ENCODE measurements around the gene FAXDC2. TPM values are rescaled to one million over a fixed set of nuclear protein-coding genes. Genes with fewer than 3 reads are reported as not detected.

Gene FAXDC2
- total RNA-seq, 2 donors from 2014 or later = 8.0 to 10.9 TPM

GRCh38 chr5:154817815-154818214 lies 32.6 kb downstream of the FAXDC2 start:
- Histone ChIP-seq H3K4me1 (no peaks in the 10 kb centered on the region), H3K4me3 (no peak overlapping the region), H3K36me3 (replicated peaks in 1 of 2; ENCODE audit: insufficient read depth in 1 of 2, low read depth in 2 of 2) (peaks cover 7 to 31% of the 10 kb centered on the region in 2 donors), H3K9me3 (no peaks in the 10 kb centered on the region), H3K27me3 (no peaks in the 10 kb centered on the region), H3K27ac (no peak overlapping the region)
- ATAC-seq = no peak
- no peak for TF ChIP-seq POLR2A (IDR thresholded peaks at IDR 0.05)
- TF ChIP-seq CTCF (IDR thresholded peaks at IDR 0.05) = no peak
- DNase-seq = no peak
- 78 to 84% methylated on average over 5 to 6 of the region's 6 CpGs for WGBS, 2 donors
- intact Hi-C loops (cut with DNase I) = no loop called here

DNA sequence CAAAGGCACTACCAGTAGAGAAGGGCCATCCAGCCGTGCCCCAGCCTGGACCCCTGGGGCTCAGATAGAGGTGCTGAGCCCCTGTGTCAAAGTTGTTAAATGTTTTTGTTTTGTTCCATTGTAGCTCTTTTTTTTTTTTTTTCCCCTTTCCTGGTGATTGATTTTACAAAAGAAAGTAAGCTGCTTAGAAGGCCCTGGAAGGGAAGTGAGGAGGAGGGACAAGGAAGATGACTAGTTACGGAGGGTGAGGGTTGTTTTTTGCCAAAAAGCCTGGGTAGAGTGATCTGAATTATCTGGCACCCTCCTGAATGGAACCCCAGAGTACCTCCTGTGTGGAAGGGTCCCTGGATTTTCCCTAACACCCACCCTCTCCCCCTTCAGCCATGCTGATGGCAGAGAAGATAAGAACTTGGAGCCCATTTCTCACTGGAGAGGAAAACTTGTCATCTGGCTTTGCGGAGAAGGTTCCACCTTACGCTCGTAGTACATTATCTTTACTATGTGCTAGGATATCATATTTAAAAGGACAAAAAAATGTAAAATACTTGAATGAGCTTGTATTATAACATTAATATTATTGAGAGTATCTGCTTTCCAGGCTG lies 33.4 kb downstream of the FAXDC2 start:
- no peaks in the 10 kb centered on the region for H3K4me1 ChIP-seq
- 91 to 92% methylated on average over 5 of the region's 5 CpGs for WGBS, 2 donors
- intact Hi-C loops (cut with DNase I) = no loop called here
- H3K4me3 ChIP-seq = no peak overlapping the region
- no peaks in the 10 kb centered on the region for H3K27me3 ChIP-seq
- peaks cover 7 to 32% of the 10 kb centered on the region in 2 donors for H3K36me3 ChIP-seq (replicated peaks in 1 of 2; ENCODE audit: insufficient read depth in 1 of 2, low read depth in 2 of 2)
- H3K27ac ChIP-seq = no peak overlapping the region
- ATAC-seq = no peak
- H3K9me3 ChIP-seq = no peaks in the 10 kb centered on the region
- no peak for TF ChIP-seq POLR2A (IDR thresholded peaks at IDR 0.05)
- TF ChIP-seq CTCF (IDR thresholded peaks at IDR 0.05) = no peak
- no peak for DNase-seq

GRCh38 chr5:154815684-154816247 lies 34.6 kb downstream of the FAXDC2 start:
- H3K27ac ChIP-seq = no peak overlapping the region
- DNase-seq = no peak
- peaks cover 7 to 40% of the 10 kb centered on the region in 2 donors for H3K36me3 ChIP-seq (replicated peaks in 1 of 2; ENCODE audit: insufficient read depth in 1 of 2, low read depth in 2 of 2)
- no peak for ATAC-seq
- TF ChIP-seq POLR2A (IDR thresholded peaks at IDR 0.05) = no peak
- TF ChIP-seq CTCF (IDR thresholded peaks at IDR 0.05) = no peak
- H3K27me3 ChIP-seq = no peaks in the 10 kb centered on the region
- H3K9me3 ChIP-seq = no peaks in the 10 kb centered on the region
- intact Hi-C loops (cut with DNase I) = no loop called here
- no peak overlapping the region for H3K4me3 ChIP-seq
- WGBS, 2 donors = 83 to 88% methylated on average over 4 to 5 of the region's 5 CpGs
- no peaks in the 10 kb centered on the region for H3K4me1 ChIP-seq

- 74 to 94% methylated on average over 4 to 11 of the region's 11 CpGs for WGBS, 2 donors
Measured at GRCh38 chr5:154815025-154815424, 35.4 kb downstream of the FAXDC2 start.

More at GRCh38 chr5:154815025-154815424, 35.4 kb downstream of the FAXDC2 start:
- no peak for ATAC-seq
- Histone ChIP-seq H3K4me1 (no peaks in the 10 kb centered on the region), H3K36me3 (replicated peaks in 1 of 2; ENCODE audit: insufficient read depth in 1 of 2, low read depth in 2 of 2) (peaks cover 7 to 46% of the 10 kb centered on the region in 2 donors), H3K27ac (no peak overlapping the region), H3K4me3 (no peak overlapping the region), H3K9me3 (no peaks in the 10 kb centered on the region), H3K27me3 (no peaks in the 10 kb centered on the region)
- TF ChIP-seq POLR2A (IDR thresholded peaks at IDR 0.05) (no peak), CTCF (IDR thresholded peaks at IDR 0.05) (no peak)
- intact Hi-C loops (cut with DNase I) = no loop called here
- DNase-seq = no peak

Measured in body of pancreas (tissue), 4 donors.